Tongue (tissue), 2 donors: ENCODE data around the gene PAK1IP1. TPM values are rescaled to one million over a fixed set of nuclear protein-coding genes. Genes with fewer than 3 reads are reported as not detected.
A peak's percentile ranks its signal among the peaks of the same experiment; 100 is the strongest.
"Not testable (repeated sequence)": the region's sequence is repeated elsewhere in the genome, so short reads cannot be mapped to it uniquely, and the experiment has no call there.

Experiments used
- DNase-seq: peaks from one replicate; pipeline ENCODE4 v3.0.0-alpha.2; 2015
- total RNA-seq: library from RNA; depleted of rRNA; stranded (reverse); fragments of >200 nt; gene quantifications from one replicate; pipeline ENCODE4 v1.2.3, GENCODE V29; 2014

PAK1IP1 gene
- total RNA-seq, 1 donor from 2014 or later: 13.1 TPM

GRCh38 chr6:10692965-10693538 is 1.7 kb upstream of the PAK1IP1 start:
- DNase-seq: peak; percentile 8

- no peak for DNase-seq
Observed at GRCh38 chr6:10695086-10695657, 400 bp downstream of the PAK1IP1 start.

GRCh38 chr6:10696655-10697054 is 1.9 kb downstream of the PAK1IP1 start:
- DNase-seq: no peak

GRCh38 chr6:10713962-10714361 is 19.2 kb downstream of the PAK1IP1 start:
- no peak for DNase-seq

GRCh38 chr6:10719296-10719963 is 24.7 kb downstream of the PAK1IP1 start:
- no peak for DNase-seq

- peak; percentile 61 for DNase-seq
Observed at GRCh38 chr6:10719964-10720264, 25.1 kb downstream of the PAK1IP1 start.

- peak; percentile 58 for DNase-seq
Observed at GRCh38 chr6:10720265-10720959, 25.6 kb downstream of the PAK1IP1 start.

- not testable (repeated sequence) for DNase-seq
Observed at GRCh38 chr6:10720960-10721849, 26.4 kb downstream of the PAK1IP1 start.

GRCh38 chr6:10721850-10722569 is 27.2 kb downstream of the PAK1IP1 start:
- no peak for DNase-seq

- no peak for DNase-seq
Observed at GRCh38 chr6:10722570-10722819, 27.7 kb downstream of the PAK1IP1 start.

GRCh38 chr6:10722820-10723566 is 28.2 kb downstream of the PAK1IP1 start, which contains the start of gene TMEM14C:
TMEM14C (plus strand) TSS chr6:10723070; CDS start chr6:10724614, 1,544 bp downstream.
- peak; percentile 99 for DNase-seq

- no peak for DNase-seq
Observed at GRCh38 chr6:10723567-10723881, 28.8 kb downstream of the PAK1IP1 start.

- no peak for DNase-seq
Observed at GRCh38 chr6:10725044-10725443, 30.3 kb downstream of the PAK1IP1 start.

GRCh38 chr6:10725716-10726115 is 30.9 kb downstream of the PAK1IP1 start:
- no peak for DNase-seq

- DNase-seq: no peak
Observed at GRCh38 chr6:10730254-10730653, 35.5 kb downstream of the PAK1IP1 start.

- no peak for DNase-seq
Observed at GRCh38 chr6:10733151-10733715, 38.5 kb downstream of the PAK1IP1 start.

- DNase-seq: no peak
Observed at GRCh38 chr6:10733863-10734262, 39.1 kb downstream of the PAK1IP1 start.

- no peak for DNase-seq
Observed at GRCh38 chr6:10736731-10737130, 42.0 kb downstream of the PAK1IP1 start.

GRCh38 chr6:10740061-10740460 is 45.3 kb downstream of the PAK1IP1 start:
- DNase-seq: no peak

- not testable (repeated sequence) for DNase-seq
Observed at GRCh38 chr6:10741643-10742042, 46.9 kb downstream of the PAK1IP1 start.

GRCh38 chr6:10742251-10742650 is 47.5 kb downstream of the PAK1IP1 start:
- no peak for DNase-seq
